ENCODE measurements around the gene MACROD2.
A peak's percentile ranks its signal among the peaks of the same experiment; 100 is the strongest.

The MACROD2 gene

GRCh38 chr20:14064333-14064732, 69.0 kb downstream of the MACROD2 start:
- DNase-seq, result no peak

GRCh38 chr20:14064921-14065320, 69.6 kb downstream of the MACROD2 start:
- no peak for DNase-seq

DNA sequence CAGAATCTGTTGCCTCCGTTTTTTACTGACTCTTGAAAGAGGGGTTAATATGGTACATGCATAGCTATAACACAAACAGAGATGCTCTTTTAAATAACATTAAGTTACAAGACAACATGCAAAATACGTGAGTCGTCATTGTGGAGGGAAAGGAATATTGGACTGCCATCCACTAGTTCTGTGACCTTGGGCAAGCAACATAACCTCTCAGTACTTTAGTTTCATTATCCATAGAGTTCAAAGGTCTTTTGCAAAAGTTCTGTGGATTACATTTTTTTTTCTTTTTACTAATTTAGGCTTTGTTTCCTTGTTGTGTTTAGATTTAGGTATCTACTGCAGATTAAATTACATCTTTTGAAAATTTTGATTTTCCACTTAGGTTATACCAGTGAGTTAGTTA, 70.5 kb downstream of the MACROD2 start:
- DNase-seq, result no peak

DNA sequence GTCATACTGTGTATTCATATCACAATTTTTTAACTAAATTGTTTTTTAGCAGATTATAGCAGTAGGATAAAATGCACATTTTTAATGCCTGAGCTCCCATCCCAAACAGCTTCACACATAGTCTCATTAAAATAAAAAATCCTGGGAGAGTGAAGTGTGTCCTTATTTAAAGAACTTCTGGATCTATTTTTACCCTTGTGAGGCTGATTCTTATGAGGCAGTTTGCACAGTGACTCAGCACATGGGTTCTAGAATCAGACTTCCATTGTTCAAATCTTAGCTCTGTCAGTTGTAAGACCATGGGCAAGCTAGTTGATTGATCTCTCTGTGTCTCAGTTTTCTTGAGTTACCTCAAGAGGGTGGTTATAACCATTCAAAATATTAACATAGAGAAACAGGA, 72.3 kb downstream of the MACROD2 start:
- DNase-seq, result no peak

- no peak for DNase-seq
Observed at GRCh38 chr20:14069796-14070195, 74.5 kb downstream of the MACROD2 start.

GRCh38 chr20:14093652-14094051, 98.3 kb downstream of the MACROD2 start:
- peak; percentile 66 to 79 for DNase-seq

DNA sequence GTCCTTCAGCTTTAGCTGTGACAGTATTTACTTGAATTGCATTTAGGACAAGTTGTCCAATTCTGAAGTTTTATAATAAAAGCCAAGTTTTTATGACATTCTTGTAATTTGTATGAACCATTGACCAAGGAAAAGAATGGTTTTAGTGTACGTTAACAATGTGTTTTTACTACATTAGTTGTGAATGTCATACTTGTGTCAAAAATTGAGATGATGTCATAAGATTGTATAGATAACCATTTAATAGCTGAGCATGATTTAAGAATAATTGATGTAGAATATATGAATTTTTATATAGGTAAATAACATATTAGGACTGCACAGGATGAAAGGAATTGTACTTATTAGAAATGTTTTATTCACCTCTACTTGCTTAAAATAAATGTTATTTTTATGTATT, 102.9 kb downstream of the MACROD2 start:
- DNase-seq, result no peak

GRCh38 chr20:14113416-14113815, 118.1 kb downstream of the MACROD2 start:
- DNase-seq, result no peak

DNA sequence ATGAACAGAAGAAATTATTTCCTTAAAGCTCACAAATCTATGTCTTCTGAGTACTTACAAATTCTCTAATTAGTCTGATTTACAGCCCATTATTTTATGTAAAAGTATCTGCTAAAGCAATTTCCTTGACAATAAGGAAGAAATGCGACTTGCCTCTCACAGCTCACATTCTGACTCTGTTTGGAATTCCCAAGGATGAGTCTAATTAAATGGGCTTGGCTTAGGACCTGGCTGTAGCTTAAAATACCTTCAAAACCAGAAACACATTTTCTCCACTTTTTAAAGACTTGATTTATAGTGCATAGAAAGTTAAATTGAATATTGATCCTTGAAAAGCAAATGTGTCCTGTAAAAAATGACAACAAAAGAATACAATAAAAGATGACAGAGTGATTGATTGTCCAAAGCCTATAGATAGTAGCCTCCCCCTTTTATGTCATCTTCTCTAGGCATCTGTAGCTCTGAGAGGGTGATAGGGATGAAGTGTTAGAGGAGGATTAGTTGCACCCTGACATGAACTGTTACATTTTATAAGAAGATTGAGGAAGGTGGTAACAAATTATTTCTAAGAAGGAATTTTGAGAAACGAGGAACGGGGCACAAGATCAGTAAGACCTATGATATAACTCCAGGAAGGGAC, 118.9 kb downstream of the MACROD2 start:
- no peak for DNase-seq

- DNase-seq, result no peak
Observed at GRCh38 chr20:14116037-14116436, 120.7 kb downstream of the MACROD2 start.

- no peak for DNase-seq
Observed at GRCh38 chr20:14117768-14118167, 122.5 kb downstream of the MACROD2 start.

- DNase-seq, result no peak
Observed at GRCh38 chr20:14126856-14127255, 131.5 kb downstream of the MACROD2 start.

- DNase-seq, result no peak
Observed at GRCh38 chr20:14127514-14128223, 132.4 kb downstream of the MACROD2 start.

DNA sequence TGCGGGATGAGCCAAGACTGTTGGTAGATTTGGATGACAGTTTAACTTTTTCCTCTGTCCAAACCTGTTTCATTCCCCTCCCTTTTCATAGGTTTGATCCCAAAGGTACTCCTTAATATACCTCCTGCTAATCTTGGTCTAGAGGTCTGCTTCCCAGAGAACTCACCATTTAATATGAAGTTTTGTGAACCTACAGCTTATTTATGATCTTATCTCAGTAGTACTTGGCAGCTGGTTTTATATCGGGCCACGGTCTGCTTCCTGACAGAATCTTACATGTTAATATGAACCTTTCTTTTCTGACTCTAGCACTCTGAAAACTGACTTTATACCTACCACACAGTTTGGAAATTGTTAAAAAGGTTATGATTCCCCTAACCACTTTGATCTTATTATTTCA, 138.7 kb downstream of the MACROD2 start:
- no peak for DNase-seq

DNA sequence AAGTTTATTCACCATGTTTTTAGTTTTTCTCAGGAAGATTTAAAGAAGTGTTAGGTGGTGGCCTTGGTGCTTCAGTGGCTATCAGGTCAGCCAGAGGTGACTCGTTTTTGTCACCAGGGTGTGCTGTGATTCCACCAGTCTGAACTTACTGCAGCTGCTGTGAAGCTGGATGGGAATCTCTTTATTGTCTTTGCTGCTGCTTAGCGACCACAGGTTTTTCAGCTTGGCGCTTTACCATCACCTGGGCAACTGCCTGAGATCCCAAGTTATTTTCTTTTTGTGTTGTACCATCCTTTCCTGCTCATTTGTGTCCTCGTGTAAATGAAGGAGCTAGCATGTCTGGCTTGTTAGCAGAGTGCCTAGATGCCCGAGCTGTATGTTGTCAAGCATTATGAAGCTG, 146.9 kb downstream of the MACROD2 start:
- DNase-seq, result peak; percentile 48 to 67

DNA sequence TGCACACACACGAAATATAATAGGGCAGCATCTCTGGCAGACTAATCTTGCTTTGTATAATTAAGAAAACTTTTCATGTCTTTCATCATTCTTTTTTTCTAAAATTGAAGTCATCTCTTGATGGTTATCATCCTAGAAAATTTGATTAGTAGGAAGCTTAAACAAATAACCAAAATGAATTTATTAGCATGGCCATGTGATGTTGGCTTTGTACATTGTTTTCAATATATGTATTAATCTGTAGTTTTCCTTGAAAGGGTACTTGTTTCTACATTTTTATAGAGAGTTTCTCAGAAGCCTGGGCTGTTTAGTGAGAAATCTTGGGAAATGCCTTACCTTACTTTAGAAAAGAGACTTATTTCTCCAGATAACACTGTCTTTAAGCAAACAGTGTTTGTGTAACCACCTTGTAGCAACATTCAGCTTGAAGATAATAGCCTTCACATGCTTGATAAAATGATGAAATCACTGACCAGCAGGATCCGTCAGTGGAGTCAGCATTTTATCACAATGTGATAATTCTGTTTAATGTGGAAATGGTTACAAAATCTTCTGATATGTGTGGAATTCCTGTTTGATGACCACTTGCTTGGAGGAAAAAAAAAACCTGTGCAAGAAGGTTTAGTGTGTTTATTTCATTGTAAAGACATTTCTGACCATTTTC, 147.8 kb downstream of the MACROD2 start:
- DNase-seq, result no peak

DNA sequence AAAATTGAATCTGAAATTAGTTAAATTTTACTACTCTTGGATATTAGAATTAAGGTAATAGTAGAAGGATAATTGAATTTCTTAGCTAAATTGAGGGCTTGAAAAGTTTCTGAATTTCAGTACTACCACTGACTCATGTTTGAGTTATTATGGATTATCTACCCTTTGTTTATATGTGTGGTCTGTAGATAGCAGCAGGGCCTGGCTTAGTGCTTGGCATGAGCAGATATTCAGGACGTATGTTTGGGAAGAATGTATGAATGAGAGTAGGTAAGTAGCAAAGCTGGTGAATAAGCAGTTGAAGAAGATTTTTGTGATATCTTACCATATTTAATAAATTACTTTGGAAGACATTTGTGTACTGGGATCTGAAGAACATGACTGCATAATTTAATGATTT, 152.7 kb downstream of the MACROD2 start:
- DNase-seq, result no peak

GRCh38 chr20:14155361-14155760, 160.0 kb downstream of the MACROD2 start:
- no peak for DNase-seq

DNA sequence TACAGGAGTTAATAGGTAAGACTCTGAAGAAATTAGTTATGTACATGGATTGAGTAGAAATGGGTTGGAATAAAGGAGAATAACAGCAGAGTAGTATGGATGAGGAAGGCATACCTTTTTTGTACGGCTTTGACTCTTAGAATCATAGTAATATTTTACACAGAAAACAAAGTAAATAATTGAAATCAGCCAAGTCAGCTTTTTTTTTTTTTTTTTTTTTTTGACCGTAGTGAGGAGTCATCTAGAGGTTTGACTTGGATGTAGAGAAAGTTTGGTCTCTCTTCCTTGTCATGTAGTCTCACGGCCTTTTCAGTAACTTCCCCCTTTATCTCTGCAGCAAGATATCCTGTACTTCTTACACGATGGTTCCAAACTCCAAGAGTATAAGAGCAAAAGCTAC, 183.2 kb downstream of the MACROD2 start:
- no peak for DNase-seq

DNA sequence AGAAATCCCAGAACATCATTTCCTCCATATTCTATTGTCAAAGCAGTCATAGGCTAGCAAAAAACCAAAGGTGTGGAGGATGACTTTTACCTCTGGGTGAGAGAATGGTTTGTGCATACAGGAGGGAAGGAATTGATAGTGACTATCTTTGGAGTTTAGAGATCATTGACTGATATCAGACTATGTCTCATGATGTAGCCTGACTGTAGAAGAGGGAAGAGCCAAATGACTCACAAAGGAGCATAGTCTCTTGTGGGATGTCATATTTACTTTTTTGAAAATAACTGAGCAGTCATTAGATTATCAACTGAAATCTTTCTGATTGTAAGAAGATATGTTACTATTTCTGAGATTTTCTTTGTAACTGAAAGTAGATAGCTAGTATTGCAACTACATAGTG, 183.6 kb downstream of the MACROD2 start:
- no peak for DNase-seq

GRCh38 chr20:14189794-14190402, 194.6 kb downstream of the MACROD2 start:
- DNase-seq, result peak in 1 of 2 experiments; percentile 7

DNA sequence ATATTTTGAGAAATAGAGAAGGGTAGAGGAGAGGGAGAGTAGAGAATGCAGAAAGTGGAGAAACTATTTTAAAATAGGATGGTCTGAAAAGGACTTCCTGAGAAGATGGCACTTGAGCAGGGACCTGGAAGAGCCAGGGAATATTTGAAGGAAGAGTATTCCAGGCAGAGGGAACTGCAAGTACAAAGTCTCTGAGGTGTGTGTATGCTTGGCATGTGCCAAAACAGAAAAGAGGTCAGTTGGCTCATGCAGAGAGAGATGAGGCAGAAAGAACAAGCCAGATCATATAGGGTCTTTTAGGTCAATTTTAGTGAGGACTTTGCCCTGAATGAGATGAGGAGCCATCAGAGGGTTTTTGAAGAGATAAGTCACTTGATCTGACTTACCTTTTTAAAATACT, 196.2 kb downstream of the MACROD2 start:
- no peak for DNase-seq

DNA sequence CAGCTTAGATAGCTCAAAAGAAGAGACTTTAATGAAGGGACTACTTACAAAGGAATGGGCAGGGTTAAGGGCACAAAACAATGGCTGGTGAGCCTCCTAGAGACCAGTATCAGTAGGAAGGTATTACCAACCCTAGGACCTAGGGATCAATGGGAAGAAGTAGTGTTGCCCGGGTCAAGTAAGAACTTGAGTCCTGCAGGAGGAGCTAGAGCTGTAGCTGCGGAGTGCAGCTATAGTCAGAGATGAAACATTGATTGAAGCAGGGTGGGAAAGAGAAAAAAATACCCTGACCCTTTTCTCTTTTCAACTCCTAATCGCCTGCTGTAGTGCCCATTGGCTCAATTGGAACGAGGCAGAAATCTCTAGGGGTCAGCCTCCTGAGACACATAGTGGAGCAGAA, 198.1 kb downstream of the MACROD2 start:
- no peak for DNase-seq

DNA sequence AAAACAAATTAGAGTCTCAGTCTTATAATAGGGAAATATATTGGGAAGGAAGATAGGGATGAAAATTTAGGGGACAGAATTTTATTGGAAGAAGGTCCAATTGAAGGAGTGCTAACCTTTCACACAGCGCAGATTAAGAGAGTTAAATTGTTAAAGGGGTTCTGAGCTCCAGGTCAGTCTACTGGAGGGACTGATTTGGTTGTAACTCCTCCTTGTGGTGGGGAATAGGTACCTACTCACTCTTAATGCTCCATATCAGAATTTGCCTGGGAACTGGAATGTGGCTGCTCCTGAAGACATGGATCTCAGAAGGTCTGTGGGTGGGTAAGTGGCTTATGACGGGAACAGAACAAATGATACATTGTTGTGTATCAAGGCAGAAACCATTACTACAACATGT, 198.6 kb downstream of the MACROD2 start:
- no peak for DNase-seq
